BJ (cell line): ENCODE data around the gene PTPRK. TPM values are rescaled to one million over a fixed set of nuclear protein-coding genes. Genes with fewer than 3 reads are reported as not detected.

Experiments used
- CTCF ChIA-PET: fragments of 350-600 bp; formaldehyde crosslinking; extraction: SDS; loops from one replicate; lab custom pipeline; 2021; ENCODE audit warnings: antibody characterized with exemption, inconsistent platforms; lab: Yijun Ruan, JAX
- POLR2A ChIA-PET: fragments of 300-600 bp; sonication (Branson Sonifier 250); formaldehyde crosslinking; extraction: SDS; loops from one replicate; lab custom pipeline; 2021; ENCODE audit warnings: antibody characterized with exemption; lab: Charles Lee
- DNase-seq: peaks from one replicate; pipeline ENCODE4 v3.0.0-alpha.2; 2011; ENCODE audit warnings: low read depth
- H3K27me3 ChIP-seq: 2 replicates; pipeline ENCODE4 v1.6.0; 2011; ENCODE audit warnings: low read length; ENCODE audit not compliant: control insufficient read depth, insufficient read depth
- H3K36me3 ChIP-seq: 2 replicates; pipeline ENCODE4 v1.5.1; 2011; ENCODE audit warnings: low read length; ENCODE audit not compliant: control insufficient read depth, insufficient read depth
- H3K4me3 ChIP-seq: 2 replicates; pipeline ENCODE4 v1.5.1; 2011; ENCODE audit warnings: low read depth, mild to moderate bottlenecking, control low read depth, low read length
- CTCF ChIP-seq: IDR thresholded peaks from 2 replicates; pipeline ENCODE4 v1.5.1; 2011; ENCODE audit warnings: low read depth, mild to moderate bottlenecking, control low read depth, inconsistent platforms, low read length, moderate library complexity; ENCODE audit not compliant: insufficient read depth
- polyA plus RNA-seq: library from polyadenylated mRNA; depleted of rRNA; stranded (reverse); fragments of >200 nt; gene quantifications from 2 replicates; pipeline ENCODE4 v1.2.3, GENCODE V29; 2011

The PTPRK gene
- polyA plus RNA-seq, 1 experiment, result 18.5 TPM

DNA sequence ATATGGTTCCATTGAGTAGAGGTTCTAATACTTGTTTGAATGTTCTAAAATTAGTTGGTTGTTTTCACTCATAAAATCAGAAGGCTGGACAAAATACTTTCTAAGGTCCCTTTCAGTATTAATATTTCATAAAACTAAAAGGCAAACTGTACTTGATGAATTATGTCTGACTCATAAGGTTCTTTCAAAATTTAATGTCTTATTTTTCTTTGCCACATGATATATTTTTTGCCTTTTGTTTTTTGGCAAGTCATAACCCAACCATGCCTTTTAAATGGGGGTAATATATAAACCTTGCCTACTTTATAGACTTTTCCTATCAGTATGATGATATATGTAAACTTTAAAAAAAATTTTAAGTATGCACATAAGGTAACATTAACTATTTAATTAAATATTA, 244.7 kb downstream of the PTPRK start:
- ChIA-PET POLR2A (no interaction called here), CTCF (no interaction called here)
- no peak for DNase-seq
- Histone ChIP-seq H3K4me3 (no peak overlapping the region), H3K27me3 (no peaks in the 10 kb centered on the region), H3K36me3 (no peaks in the 10 kb centered on the region)
- no peak for TF ChIP-seq CTCF

DNA sequence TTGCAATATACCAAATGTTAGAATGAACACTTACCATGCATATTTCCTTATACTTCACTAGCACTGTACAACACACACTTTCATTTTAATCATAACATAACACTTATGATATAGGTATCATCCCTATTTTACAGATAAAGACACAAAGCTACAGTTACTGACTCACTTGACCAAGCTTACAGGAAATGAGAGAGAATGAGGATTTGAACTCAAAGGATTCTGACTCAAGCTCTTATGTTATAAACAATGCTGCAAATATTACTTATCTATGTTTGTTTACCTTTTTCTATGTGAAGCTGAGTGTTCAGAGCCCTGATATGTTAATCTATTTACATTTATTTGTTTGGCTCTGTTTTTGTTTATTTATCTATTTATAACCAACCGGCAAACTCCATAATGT, 245.4 kb downstream of the PTPRK start:
- TF ChIP-seq CTCF, result no peak
- Histone ChIP-seq H3K36me3 (no peaks in the 10 kb centered on the region), H3K27me3 (no peaks in the 10 kb centered on the region), H3K4me3 (no peak overlapping the region)
- ChIA-PET POLR2A (no interaction called here), CTCF (no interaction called here)
- no peak for DNase-seq

- Histone ChIP-seq H3K4me3 (no peak overlapping the region), H3K27me3 (no peaks in the 10 kb centered on the region), H3K36me3 (no peaks in the 10 kb centered on the region)
- TF ChIP-seq CTCF, result no peak
- DNase-seq, result no peak
- CTCF ChIA-PET, result interaction anchor here (1.1 kb wide), 1 partner anchor 8 kb away, joined by 5 read pairs; no protein-coding TSS in a partner anchor
- POLR2A ChIA-PET, result no interaction called here
Measured at GRCh38 chr6:128271527-128271926, 248.9 kb downstream of the PTPRK start.

- DNase-seq, result no peak
- ChIA-PET CTCF (interaction anchor here (1.1 kb wide), 1 partner anchor 9 kb away, joined by 5 read pairs; no protein-coding TSS in a partner anchor), POLR2A (interaction anchor here (0.6 kb wide), 1 partner anchor 34 kb away, joined by 3 read pairs; no protein-coding TSS in a partner anchor)
- Histone ChIP-seq H3K4me3 (no peak overlapping the region), H3K36me3 (no peaks in the 10 kb centered on the region), H3K27me3 (no peaks in the 10 kb centered on the region)
- TF ChIP-seq CTCF, result no peak
Measured at GRCh38 chr6:128271011-128271410, 249.4 kb downstream of the PTPRK start.

- ChIA-PET CTCF (interaction anchor here (0.9 kb wide), 1 partner anchor 13 kb away, joined by 3 read pairs; no protein-coding TSS in a partner anchor), POLR2A (no interaction called here)
- Histone ChIP-seq H3K36me3 (0 out of 2 replicates have a peak, but pooled peaks cover 2% of the 10 kb centered on the region), H3K27me3 (no peaks in the 10 kb centered on the region), H3K4me3 (no peak overlapping the region)
- no peak for TF ChIP-seq CTCF
- no peak for DNase-seq
Measured at GRCh38 chr6:128266946-128267345, 253.5 kb downstream of the PTPRK start.
